ENCODE measurements around the gene UBE2E3.

Gene UBE2E3

GRCh38 chr2:181112916-181113315 is 132.5 kb downstream of the UBE2E3 start:
- CTCF ChIA-PET = interaction anchor here (0.9 to 1.3 kb wide), 2 partner anchors 8 to 355 kb away, joined by 3 read pairs; no protein-coding TSS in a partner anchor
- TF ChIP-seq CTCF (IDR thresholded peaks at IDR 0.05; ENCODE audit: insufficient read depth, low read length, missing control alignments) = no peak
- DNase-seq (ENCODE audit: low read depth, low spot score) = no peak
- POLR2A ChIA-PET = no interaction called here
- no peak overlapping the region for H3K4me3 ChIP-seq (ENCODE audit: low read depth, low read length)
